ENCODE data around the gene FAM13B.
"Not testable (repeated sequence)": the region's sequence is repeated elsewhere in the genome, so short reads cannot be mapped to it uniquely, and the experiment has no call there.

FAM13B gene

GRCh38 chr5:138033907-138034306 lies 1.0 kb upstream of the FAM13B start:
- DNase-seq, result no peak

GRCh38 chr5:138033386-138033808 lies 518 bp upstream of the FAM13B start:
- DNase-seq, result no peak

- peak; percentile 45 for DNase-seq
Observed at GRCh38 chr5:138032028-138032571, 779 bp downstream of the FAM13B start.

GRCh38 chr5:138029944-138030343 lies 2.9 kb downstream of the FAM13B start:
- no peak for DNase-seq

- no peak for DNase-seq
Observed at GRCh38 chr5:138029501-138029900, 3.4 kb downstream of the FAM13B start.

- DNase-seq, result no peak
Observed at GRCh38 chr5:138028971-138029365, 3.9 kb downstream of the FAM13B start.

GRCh38 chr5:138028262-138028970 lies 4.5 kb downstream of the FAM13B start:
- not testable (repeated sequence) for DNase-seq

GRCh38 chr5:138026793-138027192 lies 6.1 kb downstream of the FAM13B start:
- not testable (repeated sequence) for DNase-seq

- DNase-seq, result no peak
Observed at GRCh38 chr5:138025285-138025684, 7.6 kb downstream of the FAM13B start.

GRCh38 chr5:138024117-138024516 lies 8.8 kb downstream of the FAM13B start:
- DNase-seq, result no peak

GRCh38 chr5:138022912-138023311 lies 10.0 kb downstream of the FAM13B start:
- no peak for DNase-seq

GRCh38 chr5:138021771-138022170 lies 11.1 kb downstream of the FAM13B start:
- no peak for DNase-seq

- no peak for DNase-seq
Observed at GRCh38 chr5:138018849-138019248, 14.0 kb downstream of the FAM13B start.

- DNase-seq, result no peak
Observed at GRCh38 chr5:138015916-138016315, 17.0 kb downstream of the FAM13B start.

GRCh38 chr5:138011991-138012390 lies 20.9 kb downstream of the FAM13B start:
- no peak for DNase-seq

GRCh38 chr5:138000102-138000723 lies 32.7 kb downstream of the FAM13B start:
- DNase-seq, result no peak

- DNase-seq, result no peak
Observed at GRCh38 chr5:137997726-137998213, 35.1 kb downstream of the FAM13B start.

- no peak for DNase-seq
Observed at GRCh38 chr5:137995749-137996128, 37.1 kb downstream of the FAM13B start.

- DNase-seq, result no peak
Observed at GRCh38 chr5:137995077-137995748, 37.7 kb downstream of the FAM13B start.

- no peak for DNase-seq
Observed at GRCh38 chr5:137994556-137994955, 38.3 kb downstream of the FAM13B start.

GRCh38 chr5:137989419-137989818 lies 43.5 kb downstream of the FAM13B start:
- DNase-seq, result no peak

GRCh38 chr5:137975208-137975607 lies 57.7 kb downstream of the FAM13B start:
- DNase-seq, result no peak

- DNase-seq, result not testable (repeated sequence)
Observed at GRCh38 chr5:137970384-137970783, 62.5 kb downstream of the FAM13B start.

- DNase-seq, result no peak
Observed at GRCh38 chr5:137960819-137961218, 72.1 kb downstream of the FAM13B start.
